K562 (cell line): ENCODE data around the gene TARBP1. TPM values are rescaled to one million over a fixed set of nuclear protein-coding genes. Genes with fewer than 3 reads are reported as not detected.

ENCODE experiments used
- ATF1 ChIP-seq, 2 experiments: fragments of 450-650 bp in 1 of 2; IDR thresholded peaks; 2 replicates each; pipeline ENCODE4 v1.6.1; 2016; ENCODE audit warnings: missing compliant biosample characterization in 1 of 2, missing genetic modification characterization in 1 of 2
- ATF3 ChIP-seq, 2 experiments: fragments of 450-650 bp in 1 of 2; sonication (generic) in 1 of 2; formaldehyde crosslinking in 1 of 2; IDR thresholded peaks in 1 of 2; conservative IDR thresholded peaks in 1 of 2; 2 replicates each; pipeline versions ENCODE4 v1.6.1 to v1.8.1; 2016 to 2023; ENCODE audit warnings: mild to moderate bottlenecking in 2 of 2, moderate library complexity in 2 of 2, inconsistent platforms in 1 of 2, missing genetic modification reagents in 1 of 2
- ELF4 ChIP-seq: fragments of 450-650 bp; formaldehyde crosslinking; IDR thresholded peaks from 2 replicates; pipeline ENCODE4 v1.4.0; 2022; ENCODE audit warnings: missing genetic modification characterization
- ESRRB ChIP-seq: fragments of 250-450 bp; sonication (Bioruptor Pico); IDR thresholded peaks from 2 replicates; pipeline ENCODE4 v1.5.0; 2020; ENCODE audit warnings: mild to moderate bottlenecking, moderate library complexity, borderline replicate concordance
- ETV1 ChIP-seq: fragments of 450-650 bp; conservative IDR thresholded peaks from 2 replicates; pipeline ENCODE4 v1.6.1; 2016; ENCODE audit warnings: missing genetic modification characterization, control low read depth, low read depth, missing compliant biosample characterization
- FOXM1 ChIP-seq, 2 experiments: fragments of 450-650 bp in 1 of 2; sonication (generic) in 1 of 2; formaldehyde crosslinking in 1 of 2; IDR thresholded peaks; 2 replicates each; pipeline versions ENCODE4 v1.6.1 to v1.9.0; 2017 to 2022; ENCODE audit warnings: low read depth in 2 of 2, mild to moderate bottlenecking in 2 of 2, missing genetic modification reagents in 1 of 2, moderate library complexity in 1 of 2
- IRF2 ChIP-seq: sonication (generic); formaldehyde crosslinking; IDR thresholded peaks from 2 replicates; pipeline ENCODE4 v1.8.1; 2022; ENCODE audit warnings: mild to moderate bottlenecking, missing genetic modification reagents
- JUND ChIP-seq, 2 experiments: IDR thresholded peaks; 2 replicates in 1 of 2; 3 replicates in 1 of 2; pipeline ENCODE4 v1.6.1; 2011; ENCODE audit warnings: borderline replicate concordance in 2 of 2, low read depth in 2 of 2, low read length in 2 of 2, improper control_type of control experiment in 1 of 2, missing biosample characterization in 1 of 2, missing genetic modification characterization in 1 of 2, missing genetic modification reagents in 1 of 2
- NFXL1 ChIP-seq: fragments of 450-650 bp; formaldehyde crosslinking; IDR thresholded peaks from 2 replicates; pipeline ENCODE4 v1.4.0; 2021; ENCODE audit warnings: mild to moderate bottlenecking
- RAD21 ChIP-seq, 2 experiments: fragments of 250-450 bp in 1 of 2; fragments of 450-650 bp in 1 of 2; sonication (Bioruptor Pico) in 1 of 2; formaldehyde crosslinking in 1 of 2; IDR thresholded peaks in 1 of 2; conservative IDR thresholded peaks in 1 of 2; 2 replicates each; pipeline versions ENCODE4 v1.4.0 to v1.8.0; 2020 to 2022; ENCODE audit warnings: mild to moderate bottlenecking in 2 of 2, moderate library complexity in 1 of 2
- SLC30A9 ChIP-seq: fragments of 250-450 bp; sonication (Bioruptor Pico); IDR thresholded peaks from 2 replicates; pipeline ENCODE4 v1.8.0; 2022; ENCODE audit warnings: mild to moderate bottlenecking, moderate library complexity
- SRF ChIP-seq, 2 experiments: fragments of 250-450, 450-650 bp in 1 of 2; sonication (Bioruptor Pico) in 1 of 2; sonication (generic) in 1 of 2; formaldehyde crosslinking; IDR thresholded peaks; 2 replicates each; pipeline versions ENCODE4 v1.5.0 to v1.5.1; 2020 to 2022; ENCODE audit warnings: mild to moderate bottlenecking in 1 of 2, missing genetic modification reagents in 1 of 2
- TEAD2 ChIP-seq: fragments of 450-650 bp; IDR thresholded peaks from 2 replicates; pipeline ENCODE4 v1.6.1; 2016; ENCODE audit warnings: missing genetic modification characterization, control low read depth, missing compliant biosample characterization
- U2AF2 ChIP-seq: fragments of 200-400 bp; formaldehyde crosslinking; optimal IDR thresholded peaks from 2 replicates; pipeline ENCODE3; 2017; ENCODE audit warnings: low read depth, mild to moderate bottlenecking, low read length
- USF1 ChIP-seq: sonication (generic); formaldehyde crosslinking; IDR thresholded peaks from 2 replicates; pipeline ENCODE4 v1.9.0; 2022; ENCODE audit warnings: mild to moderate bottlenecking, missing genetic modification reagents
- ZFP91 ChIP-seq: sonication (generic); formaldehyde crosslinking; IDR thresholded peaks from 2 replicates; pipeline ENCODE4 v1.8.0; 2022; ENCODE audit warnings: mild to moderate bottlenecking, missing genetic modification reagents
- polyA plus RNA-seq, 8 experiments: library from polyadenylated mRNA; depleted of rRNA in 4 of 8; stranded (reverse) in 5 of 8; unstranded in 3 of 8; fragments of >200 nt; fragmentation: Nextera tagmentation in 2 of 8; fragmentation: Illumina TruSeq in 1 of 8; extraction: Ambion mirVana in 2 of 8; extraction: Trizol in 1 of 8; gene quantifications; 2 replicates each; pipeline versions ENCODE4 v1.2.1 to v1.2.3, GENCODE V29; 2011 to 2014; ENCODE audit warnings: inconsistent platforms in 1 of 8, missing spikeins in 1 of 8
- total RNA-seq, 7 experiments: library from RNA; depleted of rRNA in 6 of 7; stranded (reverse); fragments of >200 nt in 6 of 7; fragmentation: Illumina TruSeq in 2 of 7; extraction: Trizol in 2 of 7; gene quantifications; 2 replicates each; pipeline versions ENCODE4 v1.2.1 to v1.2.3, GENCODE V29; 2011 to 2021; ENCODE audit warnings: low replicate concordance in 1 of 7
- TF ChIP-seq, protein P1 (sequence below): IDR thresholded peaks from 3 replicates; pipeline ENCODE4 v1.6.1; 2011; ENCODE audit warnings: borderline replicate concordance, mild to moderate bottlenecking, moderate library complexity; ENCODE audit not compliant: insufficient read length; ENCODE audit errors: extremely low read depth

TARBP1 gene
- total and polyA plus RNA-seq, 9 of the 15 experiments (the other 6 are each of a cell fraction or from before 2014, with no cell fraction given): 8.8 to 48.0 (median 22.9) TPM

GRCh38 chr1:234499119-234499942, 20.4 kb upstream of the TARBP1 start (continued):
- TF ChIP-seq, protein P1, sequence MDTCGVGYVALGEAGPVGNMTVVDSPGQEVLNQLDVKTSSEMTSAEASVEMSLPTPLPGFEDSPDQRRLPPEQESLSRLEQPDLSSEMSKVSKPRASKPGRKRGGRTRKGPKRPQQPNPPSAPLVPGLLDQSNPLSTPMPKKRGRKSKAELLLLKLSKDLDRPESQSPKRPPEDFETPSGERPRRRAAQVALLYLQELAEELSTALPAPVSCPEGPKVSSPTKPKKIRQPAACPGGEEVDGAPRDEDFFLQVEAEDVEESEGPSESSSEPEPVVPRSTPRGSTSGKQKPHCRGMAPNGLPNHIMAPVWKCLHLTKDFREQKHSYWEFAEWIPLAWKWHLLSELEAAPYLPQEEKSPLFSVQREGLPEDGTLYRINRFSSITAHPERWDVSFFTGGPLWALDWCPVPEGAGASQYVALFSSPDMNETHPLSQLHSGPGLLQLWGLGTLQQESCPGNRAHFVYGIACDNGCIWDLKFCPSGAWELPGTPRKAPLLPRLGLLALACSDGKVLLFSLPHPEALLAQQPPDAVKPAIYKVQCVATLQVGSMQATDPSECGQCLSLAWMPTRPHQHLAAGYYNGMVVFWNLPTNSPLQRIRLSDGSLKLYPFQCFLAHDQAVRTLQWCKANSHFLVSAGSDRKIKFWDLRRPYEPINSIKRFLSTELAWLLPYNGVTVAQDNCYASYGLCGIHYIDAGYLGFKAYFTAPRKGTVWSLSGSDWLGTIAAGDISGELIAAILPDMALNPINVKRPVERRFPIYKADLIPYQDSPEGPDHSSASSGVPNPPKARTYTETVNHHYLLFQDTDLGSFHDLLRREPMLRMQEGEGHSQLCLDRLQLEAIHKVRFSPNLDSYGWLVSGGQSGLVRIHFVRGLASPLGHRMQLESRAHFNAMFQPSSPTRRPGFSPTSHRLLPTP: no peak
- peak; percentile 100 for TF ChIP-seq RAD21 (CRISPR knock-in tag; conservative IDR thresholded peaks at IDR 0.05 in 1 of 2, IDR thresholded peaks at IDR 0.05 in 1 of 2)
- peak; percentile 66; the same call in 1 of the 2 replicates for TF ChIP-seq ZFP91 (CRISPR knock-in tag)
- peak; percentile 46; the same call in 1 of the 2 replicates for TF ChIP-seq SLC30A9 (CRISPR knock-in tag)
- peak; percentile 83 for TF ChIP-seq NFXL1
- TF ChIP-seq ATF1 (CRISPR knock-in tag; IDR thresholded peaks at IDR 0.05): no peak
- peak; percentile 72 for TF ChIP-seq ATF1 (tag; IDR thresholded peaks at IDR 0.05)
- TF ChIP-seq IRF2 (CRISPR knock-in tag): no peak
- TF ChIP-seq FOXM1 (IDR thresholded peaks at IDR 0.05; ENCODE audit: low read depth): no peak
- TF ChIP-seq FOXM1 (CRISPR knock-in tag; IDR thresholded peaks at IDR 0.05; ENCODE audit: low read depth): 0 out of 2 replicates have a peak, but pooled peaks have one; percentile 64
- peak; percentile 6 to 54; a peak in 2 of 4 replicates for TF ChIP-seq SRF (CRISPR knock-in tag; IDR thresholded peaks at IDR 0.05)
- TF ChIP-seq U2AF2: no peak
- TF ChIP-seq TEAD2 (tag): peak; percentile 74
- no peak for TF ChIP-seq ATF3 (IDR thresholded peaks at IDR 0.05)
- peak; percentile 83 for TF ChIP-seq ATF3 (CRISPR knock-in tag; conservative IDR thresholded peaks at IDR 0.05)
- TF ChIP-seq JUND (IDR thresholded peaks at IDR 0.05; ENCODE audit: borderline replicate concordance, low read depth, low read length): peak; percentile 30; the same call in 1 of the 2 replicates
- TF ChIP-seq JUND (tag; IDR thresholded peaks at IDR 0.05; ENCODE audit: borderline replicate concordance, low read depth, low read length): peak; percentile 57; the same call in 2 of the 3 replicates
- 0 out of 2 replicates have a peak, but pooled peaks have one; percentile 17 for TF ChIP-seq ESRRB (CRISPR knock-in tag)
- no peak for TF ChIP-seq USF1 (CRISPR knock-in tag)
- peak; percentile 32; the same call in 1 of the 2 replicates for TF ChIP-seq ETV1 (tag)
- TF ChIP-seq ELF4 (CRISPR knock-in tag): peak; percentile 24; the same call in 1 of the 2 replicates
